GM21423 (cell line): ENCODE results near the gene DISC1.

Experiments
- ATAC-seq: cut with Tn5 transposase; IDR thresholded peaks from one replicate; pipeline ENCODE4 v1.9.1; 2021; ENCODE audit warnings: mild to moderate bottlenecking, moderate library complexity; ENCODE audit not compliant: unreplicated experiment

The DISC1 gene

GRCh38 chr1:231803353-231803752 is 176.8 kb downstream of the DISC1 start:
- ATAC-seq: no peak

- peak; percentile 67 for ATAC-seq
These were observed 180.3 kb downstream of the DISC1 start for GRCh38 chr1:231806623-231807495.

- no peak for ATAC-seq
These were observed 181.0 kb downstream of the DISC1 start for GRCh38 chr1:231807541-231807940.

DNA sequence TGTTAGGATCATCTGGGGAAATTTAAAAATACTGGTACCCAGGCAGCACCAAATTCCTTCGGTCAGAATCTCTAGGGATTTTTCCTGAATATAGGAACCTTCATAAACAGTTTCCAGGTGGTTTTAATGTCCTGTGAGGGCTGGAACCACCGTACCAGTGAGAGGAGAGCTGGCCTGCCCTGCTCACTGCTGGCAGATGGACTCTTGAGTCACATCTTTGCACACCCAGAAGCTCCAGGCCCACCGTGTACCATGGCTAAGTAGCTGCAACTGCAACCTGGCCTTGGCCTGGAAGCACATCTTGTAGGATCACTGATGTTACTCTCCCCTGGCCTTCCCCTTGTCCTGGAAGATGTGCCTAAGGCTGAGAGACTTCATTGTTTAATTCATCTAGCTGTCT is 181.5 kb downstream of the DISC1 start:
- no peak for ATAC-seq

DNA sequence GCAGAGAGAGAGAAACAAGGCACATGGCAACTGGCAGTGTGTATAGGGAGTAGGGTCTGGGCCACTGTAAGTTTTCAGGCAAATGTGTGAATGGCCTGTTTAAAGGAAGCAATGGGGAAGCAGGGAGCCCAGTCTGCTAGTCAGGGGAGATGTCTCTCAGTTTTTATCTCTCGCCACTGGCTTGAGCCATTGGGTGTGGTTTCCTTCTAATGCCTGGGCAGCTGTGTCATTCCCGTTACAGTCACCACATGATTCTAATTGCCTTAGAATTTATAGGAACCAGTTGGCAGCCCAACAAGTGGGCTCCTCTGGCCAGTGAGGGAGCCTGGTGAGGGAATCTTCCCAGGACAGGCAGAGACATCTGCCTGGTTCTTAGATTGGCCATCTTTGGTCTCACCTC is 182.4 kb downstream of the DISC1 start:
- no peak for ATAC-seq

GRCh38 chr1:231810415-231810814 is 183.8 kb downstream of the DISC1 start:
- ATAC-seq: no peak

GRCh38 chr1:231814021-231814420 is 187.4 kb downstream of the DISC1 start:
- ATAC-seq: no peak

- no peak for ATAC-seq
These were observed 187.9 kb downstream of the DISC1 start for GRCh38 chr1:231814521-231814920.

DNA sequence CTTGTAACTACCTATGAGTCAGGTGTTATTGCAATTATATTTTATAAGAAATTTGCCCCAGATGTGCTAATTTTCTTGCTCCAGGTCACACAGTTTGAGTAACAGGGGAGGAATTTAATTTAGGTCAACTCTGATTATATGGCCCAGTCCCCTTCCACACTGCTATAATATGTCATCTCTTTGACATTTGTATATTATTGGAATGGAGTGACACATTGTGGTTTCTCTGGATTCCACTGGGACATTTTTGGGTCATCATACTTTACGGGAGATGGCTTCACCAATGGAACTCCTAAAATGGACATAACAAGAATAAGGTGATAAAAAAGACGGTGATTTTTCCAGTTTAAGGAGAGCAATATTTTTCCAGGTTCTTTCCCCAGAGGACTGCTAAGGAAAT is 191.2 kb downstream of the DISC1 start:
- ATAC-seq: no peak

- ATAC-seq: no peak
These were observed 191.7 kb downstream of the DISC1 start for GRCh38 chr1:231818337-231818736.

DNA sequence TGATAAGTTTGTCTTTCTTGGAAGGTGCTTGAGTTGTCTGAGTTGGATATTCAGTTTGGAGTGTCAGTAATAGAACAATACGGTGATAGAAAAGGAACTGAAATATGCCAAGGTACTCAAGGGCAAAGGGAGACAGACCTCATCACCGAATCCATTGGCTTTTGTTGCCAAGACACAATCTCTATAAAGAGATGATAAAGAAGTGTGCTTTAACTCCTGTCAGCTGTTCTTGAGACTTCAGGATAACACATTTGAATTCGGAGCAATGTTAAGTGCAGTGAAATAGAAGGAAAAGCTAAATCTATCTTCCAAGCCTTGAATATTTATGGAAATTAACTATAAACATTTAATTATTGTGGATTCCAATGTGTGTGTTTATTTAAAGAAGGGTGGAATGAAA is 194.7 kb downstream of the DISC1 start:
- no peak for ATAC-seq

DNA sequence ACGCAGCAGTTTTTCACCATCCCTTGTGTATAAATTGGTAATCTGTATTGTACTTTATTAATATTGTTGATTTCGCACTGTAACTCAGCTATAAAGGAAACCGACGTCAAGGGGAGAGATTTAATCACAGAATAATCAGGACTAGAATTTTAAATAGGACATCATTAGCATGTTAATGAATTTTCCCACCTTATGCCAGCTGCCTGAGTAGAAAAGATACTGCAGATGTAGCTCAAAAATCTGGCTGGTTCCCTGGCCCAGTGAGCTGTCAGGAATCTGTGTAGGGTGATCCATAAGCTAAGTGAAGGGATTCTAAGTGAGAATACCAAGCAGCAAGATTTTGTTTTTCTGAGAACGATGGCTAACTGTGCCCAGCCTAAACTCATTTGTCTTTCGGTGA is 195.5 kb downstream of the DISC1 start:
- no peak for ATAC-seq

- ATAC-seq: no peak
These were observed 200.0 kb downstream of the DISC1 start for GRCh38 chr1:231826566-231826965.

DNA sequence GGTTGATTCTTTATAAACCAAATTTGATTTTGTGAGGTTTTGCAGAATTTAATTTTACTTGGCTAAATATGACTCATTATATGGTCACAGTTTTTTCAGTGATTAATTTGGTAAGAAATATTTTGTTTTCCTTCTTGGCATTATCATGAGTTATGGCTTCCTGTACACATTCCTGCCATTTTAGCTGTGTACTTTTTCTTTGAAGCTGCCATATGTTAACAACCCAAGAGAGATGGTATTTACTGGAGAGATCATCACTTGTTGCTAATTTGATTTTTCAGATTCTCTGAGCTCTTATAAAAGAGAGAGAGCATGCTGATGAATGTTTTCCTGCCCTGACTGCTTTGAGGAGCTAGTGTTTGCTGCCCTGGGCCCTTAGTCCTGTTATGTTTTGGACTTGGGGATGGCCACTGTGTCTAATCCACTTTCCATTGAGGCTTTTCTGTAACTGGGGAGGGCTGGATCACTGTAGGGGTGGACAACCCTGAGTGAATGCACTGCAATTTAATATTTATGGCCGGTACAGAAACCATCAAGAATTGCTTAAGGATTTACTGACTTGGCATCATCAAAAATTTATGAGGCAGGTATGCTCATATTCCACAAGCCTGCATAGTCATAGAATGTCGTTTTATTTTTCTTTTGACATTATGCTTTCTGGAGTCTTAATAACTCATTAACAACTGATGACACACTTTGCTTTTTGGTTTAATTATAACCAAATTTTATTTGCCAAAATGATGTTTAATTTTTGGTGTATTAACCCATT is 200.9 kb downstream of the DISC1 start:
- ATAC-seq: no peak

DNA sequence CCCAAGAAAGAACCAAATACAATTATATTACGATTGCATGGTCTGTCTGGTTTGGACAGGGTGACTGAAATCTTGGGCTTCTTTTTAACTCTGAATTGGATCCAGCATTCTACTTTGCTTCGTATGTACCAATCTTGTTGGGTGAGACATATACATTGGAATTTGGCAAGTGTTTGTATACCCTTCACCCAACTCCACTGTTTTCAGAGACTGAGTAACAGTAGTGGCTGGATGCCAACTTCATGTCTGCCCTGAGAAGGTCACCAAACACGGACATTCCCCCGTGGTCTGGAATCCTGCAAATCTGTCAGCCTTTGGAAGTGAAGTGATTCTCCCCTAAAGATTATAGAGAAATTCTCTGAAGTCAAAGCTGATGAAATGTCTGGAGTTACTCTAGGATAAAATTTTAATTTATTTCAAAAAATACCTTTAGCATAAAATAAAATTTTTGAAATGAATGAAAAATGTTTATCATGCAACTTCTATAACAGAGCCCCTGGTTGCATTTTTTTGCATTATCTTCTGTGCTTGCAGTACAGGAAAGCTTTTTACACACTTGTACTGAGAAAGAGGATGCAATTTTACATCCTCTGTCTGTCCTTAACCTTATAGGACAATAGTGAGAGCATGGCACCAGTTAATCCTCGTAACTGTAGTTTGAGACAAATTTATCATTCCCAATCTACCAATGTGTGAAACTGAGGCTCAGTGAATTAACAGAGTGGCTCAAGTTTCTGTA is 201.8 kb downstream of the DISC1 start:
- no peak for ATAC-seq

DNA sequence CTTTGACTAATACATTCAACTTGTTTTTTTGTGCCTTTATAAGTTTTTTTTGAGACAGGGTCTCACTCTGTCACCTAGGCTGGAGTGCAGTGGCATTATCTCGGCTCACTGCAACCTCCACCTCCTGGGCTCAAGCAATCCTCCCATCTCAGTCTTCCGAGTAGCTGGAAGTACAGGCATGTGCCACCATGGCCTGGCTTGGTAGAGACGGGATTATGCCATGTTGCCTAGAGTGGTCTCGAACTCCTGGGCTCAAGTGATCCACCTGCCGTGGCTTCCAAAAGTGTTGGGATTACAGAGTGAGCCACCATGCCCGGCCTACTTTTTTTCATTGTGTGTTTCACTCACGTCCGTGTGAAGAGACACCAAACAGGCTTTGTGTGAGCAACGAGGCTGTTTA is 202.7 kb downstream of the DISC1 start:
- no peak for ATAC-seq

GRCh38 chr1:231836227-231836893 is 209.8 kb downstream of the DISC1 start:
- ATAC-seq: no peak

GRCh38 chr1:231838521-231838920 is 211.9 kb downstream of the DISC1 start:
- no peak for ATAC-seq

DNA sequence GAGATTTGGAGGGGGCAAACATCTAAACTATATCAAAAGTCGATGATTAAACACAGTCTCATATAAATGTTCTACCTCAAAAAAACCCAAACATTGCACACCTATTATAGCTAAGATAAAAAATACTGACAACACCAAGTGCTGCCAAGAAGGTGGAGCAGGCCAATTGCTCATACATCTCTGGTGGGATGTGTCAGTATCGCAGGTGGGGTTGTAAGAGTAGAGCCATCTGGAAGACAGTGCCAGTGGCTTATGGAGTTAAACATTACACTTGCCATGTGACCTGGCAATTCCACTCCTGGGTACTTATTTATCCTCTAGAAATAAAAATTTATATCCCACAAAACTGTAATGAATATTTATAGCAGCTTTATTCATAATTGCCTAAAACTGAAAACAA is 213.4 kb downstream of the DISC1 start:
- no peak for ATAC-seq

GRCh38 chr1:231841616-231842344 is 215.2 kb downstream of the DISC1 start:
- ATAC-seq: no peak
